Measurements from ENCODE around the gene COG4.

Gene COG4

DNA sequence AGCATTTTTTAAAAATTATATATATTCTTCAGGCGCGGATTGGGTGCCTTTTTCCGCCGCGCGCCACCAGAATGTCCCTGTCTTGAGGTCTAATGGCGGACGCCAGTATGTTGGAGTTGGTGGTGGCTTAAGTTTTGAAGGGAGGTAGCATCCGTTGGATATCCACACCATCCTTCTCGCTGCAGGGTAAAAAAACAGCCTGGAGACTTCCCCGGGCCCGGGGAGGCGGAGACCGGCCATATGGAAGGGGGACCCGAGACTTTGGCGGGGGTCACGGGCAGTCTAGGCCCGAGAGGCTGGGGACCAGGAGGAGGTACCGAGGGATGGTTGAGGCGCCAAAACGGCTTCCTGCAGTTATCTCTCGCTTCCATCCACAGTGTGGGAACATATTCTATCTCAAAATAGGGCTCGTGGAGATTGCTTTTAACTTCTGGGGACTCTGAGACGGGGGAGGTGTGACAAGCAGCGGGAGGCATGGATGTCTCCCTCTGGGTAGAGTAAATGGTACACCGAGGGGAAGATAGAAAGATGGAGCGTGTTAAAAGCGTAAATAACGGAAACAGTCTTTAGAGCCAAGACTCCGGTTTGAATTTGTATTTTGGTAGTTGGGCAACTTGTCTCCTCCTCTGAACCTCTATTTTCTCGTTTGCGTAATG, 517 bp upstream of the COG4 start, which contains the start of gene SF3B3 (continued):
- TF ChIP-seq ZNF132 (tag by site-specific recombination; IDR thresholded peaks at IDR 0.05; ENCODE audit: borderline replicate concordance) (no peak), ZNF184 (tag by site-specific recombination; IDR thresholded peaks at IDR 0.05) (0 out of 2 replicates have a peak, but pooled peaks have one; percentile 31), ZNF2 (tag by site-specific recombination; IDR thresholded peaks at IDR 0.05) (peak; percentile 34; the same call in 1 of the 2 replicates), ZNF404 (tag by site-specific recombination; IDR thresholded peaks at IDR 0.05) (no peak), INSM2 (tag by site-specific recombination; IDR thresholded peaks at IDR 0.05) (no peak), ZNF645 (tag by site-specific recombination; IDR thresholded peaks at IDR 0.05) (no peak), ZNF677 (tag by site-specific recombination; IDR thresholded peaks at IDR 0.05) (no peak), SCRT1 (tag by site-specific recombination; IDR thresholded peaks at IDR 0.05; ENCODE audit: borderline replicate concordance) (no peak), SP2 (tag by site-specific recombination; IDR thresholded peaks at IDR 0.05) (no peak), ZNF658 (tag by site-specific recombination; IDR thresholded peaks at IDR 0.05) (no peak), ZNF518A (tag by site-specific recombination; conservative IDR thresholded peaks at IDR 0.05; ENCODE audit: low read depth) (no peak; the same call in 1 of the 2 replicates), ZNF561 (tag by site-specific recombination; IDR thresholded peaks at IDR 0.05; ENCODE audit: borderline replicate concordance) (peak; percentile 56), ZNF501 (tag by site-specific recombination; IDR thresholded peaks at IDR 0.05) (peak; percentile 21; the same call in 1 of the 2 replicates), ZNF292 (tag by site-specific recombination; IDR thresholded peaks at IDR 0.05; ENCODE audit: borderline replicate concordance, low read depth) (no peak), ZBTB1 (tag by site-specific recombination; IDR thresholded peaks at IDR 0.05) (no peak), ZNF549 (tag by site-specific recombination; IDR thresholded peaks at IDR 0.05) (no peak), ZNF521 (tag by site-specific recombination; IDR thresholded peaks at IDR 0.05) (no peak), ZEB2 (tag by site-specific recombination; IDR thresholded peaks at IDR 0.05) (no peak), ZNF274 (IDR thresholded peaks at IDR 0.05; ENCODE audit: low read length) (no peak), ZNF274 (tag by site-specific recombination; IDR thresholded peaks at IDR 0.05; ENCODE audit: borderline replicate concordance) (no peak), ZNF433 (tag by site-specific recombination; IDR thresholded peaks at IDR 0.05; ENCODE audit: low read depth) (no peak)
- TF ChIP-seq, protein P1, sequence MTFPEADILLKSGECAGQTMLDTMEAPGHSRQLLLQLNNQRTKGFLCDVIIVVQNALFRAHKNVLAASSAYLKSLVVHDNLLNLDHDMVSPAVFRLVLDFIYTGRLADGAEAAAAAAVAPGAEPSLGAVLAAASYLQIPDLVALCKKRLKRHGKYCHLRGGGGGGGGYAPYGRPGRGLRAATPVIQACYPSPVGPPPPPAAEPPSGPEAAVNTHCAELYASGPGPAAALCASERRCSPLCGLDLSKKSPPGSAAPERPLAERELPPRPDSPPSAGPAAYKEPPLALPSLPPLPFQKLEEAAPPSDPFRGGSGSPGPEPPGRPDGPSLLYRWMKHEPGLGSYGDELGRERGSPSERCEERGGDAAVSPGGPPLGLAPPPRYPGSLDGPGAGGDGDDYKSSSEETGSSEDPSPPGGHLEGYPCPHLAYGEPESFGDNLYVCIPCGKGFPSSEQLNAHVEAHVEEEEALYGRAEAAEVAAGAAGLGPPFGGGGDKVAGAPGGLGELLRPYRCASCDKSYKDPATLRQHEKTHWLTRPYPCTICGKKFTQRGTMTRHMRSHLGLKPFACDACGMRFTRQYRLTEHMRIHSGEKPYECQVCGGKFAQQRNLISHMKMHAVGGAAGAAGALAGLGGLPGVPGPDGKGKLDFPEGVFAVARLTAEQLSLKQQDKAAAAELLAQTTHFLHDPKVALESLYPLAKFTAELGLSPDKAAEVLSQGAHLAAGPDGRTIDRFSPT (tag by site-specific recombination; IDR thresholded peaks at IDR 0.05) = no peak
- TF ChIP-seq, protein P2, sequence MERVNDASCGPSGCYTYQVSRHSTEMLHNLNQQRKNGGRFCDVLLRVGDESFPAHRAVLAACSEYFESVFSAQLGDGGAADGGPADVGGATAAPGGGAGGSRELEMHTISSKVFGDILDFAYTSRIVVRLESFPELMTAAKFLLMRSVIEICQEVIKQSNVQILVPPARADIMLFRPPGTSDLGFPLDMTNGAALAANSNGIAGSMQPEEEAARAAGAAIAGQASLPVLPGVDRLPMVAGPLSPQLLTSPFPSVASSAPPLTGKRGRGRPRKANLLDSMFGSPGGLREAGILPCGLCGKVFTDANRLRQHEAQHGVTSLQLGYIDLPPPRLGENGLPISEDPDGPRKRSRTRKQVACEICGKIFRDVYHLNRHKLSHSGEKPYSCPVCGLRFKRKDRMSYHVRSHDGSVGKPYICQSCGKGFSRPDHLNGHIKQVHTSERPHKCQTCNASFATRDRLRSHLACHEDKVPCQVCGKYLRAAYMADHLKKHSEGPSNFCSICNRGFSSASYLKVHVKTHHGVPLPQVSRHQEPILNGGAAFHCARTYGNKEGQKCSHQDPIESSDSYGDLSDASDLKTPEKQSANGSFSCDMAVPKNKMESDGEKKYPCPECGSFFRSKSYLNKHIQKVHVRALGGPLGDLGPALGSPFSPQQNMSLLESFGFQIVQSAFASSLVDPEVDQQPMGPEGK (tag by site-specific recombination; IDR thresholded peaks at IDR 0.05) = peak; percentile 63
- TF ChIP-seq, protein P3, sequence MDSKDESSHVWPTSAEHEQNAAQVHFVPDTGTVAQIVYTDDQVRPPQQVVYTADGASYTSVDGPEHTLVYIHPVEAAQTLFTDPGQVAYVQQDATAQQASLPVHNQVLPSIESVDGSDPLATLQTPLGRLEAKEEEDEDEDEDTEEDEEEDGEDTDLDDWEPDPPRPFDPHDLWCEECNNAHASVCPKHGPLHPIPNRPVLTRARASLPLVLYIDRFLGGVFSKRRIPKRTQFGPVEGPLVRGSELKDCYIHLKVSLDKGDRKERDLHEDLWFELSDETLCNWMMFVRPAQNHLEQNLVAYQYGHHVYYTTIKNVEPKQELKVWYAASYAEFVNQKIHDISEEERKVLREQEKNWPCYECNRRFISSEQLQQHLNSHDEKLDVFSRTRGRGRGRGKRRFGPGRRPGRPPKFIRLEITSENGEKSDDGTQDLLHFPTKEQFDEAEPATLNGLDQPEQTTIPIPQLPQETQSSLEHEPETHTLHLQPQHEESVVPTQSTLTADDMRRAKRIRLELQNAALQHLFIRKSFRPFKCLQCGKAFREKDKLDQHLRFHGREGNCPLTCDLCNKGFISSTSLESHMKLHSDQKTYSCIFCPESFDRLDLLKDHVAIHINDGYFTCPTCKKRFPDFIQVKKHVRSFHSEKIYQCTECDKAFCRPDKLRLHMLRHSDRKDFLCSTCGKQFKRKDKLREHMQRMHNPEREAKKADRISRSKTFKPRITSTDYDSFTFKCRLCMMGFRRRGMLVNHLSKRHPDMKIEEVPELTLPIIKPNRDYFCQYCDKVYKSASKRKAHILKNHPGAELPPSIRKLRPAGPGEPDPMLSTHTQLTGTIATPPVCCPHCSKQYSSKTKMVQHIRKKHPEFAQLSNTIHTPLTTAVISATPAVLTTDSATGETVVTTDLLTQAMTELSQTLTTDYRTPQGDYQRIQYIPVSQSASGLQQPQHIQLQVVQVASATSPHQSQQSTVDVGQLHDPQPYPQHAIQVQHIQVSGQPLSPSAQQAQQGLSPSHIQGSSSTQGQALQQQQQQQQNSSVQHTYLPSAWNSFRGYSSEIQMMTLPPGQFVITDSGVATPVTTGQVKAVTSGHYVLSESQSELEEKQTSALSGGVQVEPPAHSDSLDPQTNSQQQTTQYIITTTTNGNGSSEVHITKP (tag by site-specific recombination; IDR thresholded peaks at IDR 0.05) = no peak
